PC-9 (cell line): ENCODE results near the gene KCNQ5. TPM values are rescaled to one million over a fixed set of nuclear protein-coding genes. Genes with fewer than 3 reads are reported as not detected.

Source experiments
- BruUV-seq: library from RNA; stranded (reverse); fragments of 400-500 nt; replicated peaks from 2 replicates; lab custom pipeline; 2021; lab: Mats Ljungman, UMichigan
- CTCF ChIA-PET: fragments of 300-600 bp; sonication (Branson Sonifier 250); formaldehyde crosslinking; loops from one replicate; lab custom pipeline; 2022; ENCODE audit warnings: antibody characterized with exemption; lab: Charles Lee
- POLR2A ChIA-PET: fragments of 300-600 bp; sonication (Branson Sonifier 250); formaldehyde crosslinking; loops from one replicate; lab custom pipeline; 2022; ENCODE audit warnings: antibody characterized with exemption; ENCODE audit not compliant: unreplicated experiment; lab: Charles Lee
- DNase-seq, 2 experiments: peaks; one replicate each; pipeline versions ENCODE4 v3.0.0 to v3.0.0-alpha.2; 2015 to 2022; ENCODE audit warnings: mixed read lengths in 1 of 2
- H2AFZ ChIP-seq: fragments of 200-600 bp; sonication (generic); 2 replicates; pipeline ENCODE4 v1.8.1; 2017; ENCODE audit warnings: antibody characterized with exemption
- H3F3A ChIP-seq: fragments of 200-600 bp; sonication (generic); 2 replicates; pipeline ENCODE4 v1.8.1; 2017; ENCODE audit warnings: antibody characterized with exemption, mild to moderate bottlenecking, low read depth; ENCODE audit not compliant: insufficient read depth
- H3K27ac ChIP-seq: fragments of 200-600 bp; sonication (generic); 2 replicates; pipeline ENCODE4 v1.6.1; 2016; ENCODE audit warnings: mixed run types
- H3K27me3 ChIP-seq: fragments of 200-600 bp; sonication (generic); 2 replicates; pipeline ENCODE4 v1.6.1; 2016; ENCODE audit warnings: low read depth, mixed run types; ENCODE audit not compliant: insufficient read depth
- H3K36me3 ChIP-seq: fragments of 200-600 bp; sonication (generic); 2 replicates; pipeline ENCODE4 v1.6.1; 2016; ENCODE audit warnings: low read depth, mixed run types
- H3K4me1 ChIP-seq: fragments of 200-600 bp; sonication (generic); replicated peaks from 2 replicates; pipeline ENCODE4 v1.6.1; 2016; ENCODE audit warnings: mixed run types; ENCODE audit not compliant: insufficient read depth
- H3K4me2 ChIP-seq: fragments of 200-600 bp; sonication (generic); 2 replicates; pipeline ENCODE4 v1.6.1; 2017; ENCODE audit warnings: mixed run types
- H3K4me3 ChIP-seq: fragments of 200-600 bp; sonication (generic); 2 replicates; pipeline ENCODE4 v1.6.1; 2016; ENCODE audit warnings: mixed run types
- H3K79me2 ChIP-seq: fragments of 200-600 bp; sonication (generic); 2 replicates; pipeline ENCODE4 v1.6.1; 2017; ENCODE audit warnings: low read depth, mixed run types
- H3K9me2 ChIP-seq: fragments of 200-600 bp; sonication (generic); 2 replicates; pipeline ENCODE4 v1.8.1; 2017; ENCODE audit warnings: mild to moderate bottlenecking; ENCODE audit not compliant: insufficient read depth
- H3K9me3 ChIP-seq: fragments of 200-600 bp; sonication (generic); 2 replicates; pipeline ENCODE4 v1.8.1; 2016; ENCODE audit warnings: low read depth; ENCODE audit not compliant: insufficient read depth
- H4K20me1 ChIP-seq: fragments of 200-600 bp; sonication (generic); 2 replicates; pipeline ENCODE4 v1.8.1; 2017; ENCODE audit not compliant: insufficient read depth
- EZH2 ChIP-seq: fragments of 200-600 bp; sonication (generic); IDR thresholded peaks from 2 replicates; pipeline ENCODE4 v1.8.0; 2017; ENCODE audit warnings: antibody characterized with exemption, low read depth
- intact Hi-C: fragments of 100-400 bp; cut with micrococcal nuclease; formaldehyde crosslinking; loops from one replicate; pipeline ENCODE4 v1.10.0; 2022; ENCODE audit not compliant: unreplicated experiment
- total RNA-seq: library from RNA; stranded (reverse); gene quantifications from 2 replicates; pipeline ENCODE4 v1.2.3, GENCODE V29; 2021
- TF ChIP-seq, protein P1 (sequence below): fragments of 200-600 bp; sonication (generic); conservative IDR thresholded peaks from 2 replicates; pipeline ENCODE4 v1.6.1; 2017; ENCODE audit warnings: mixed run types, antibody characterized with exemption, mild to moderate bottlenecking, moderate library complexity

The KCNQ5 gene
- total RNA-seq, 1 experiment from 2014 or later: 0.20 TPM

DNA sequence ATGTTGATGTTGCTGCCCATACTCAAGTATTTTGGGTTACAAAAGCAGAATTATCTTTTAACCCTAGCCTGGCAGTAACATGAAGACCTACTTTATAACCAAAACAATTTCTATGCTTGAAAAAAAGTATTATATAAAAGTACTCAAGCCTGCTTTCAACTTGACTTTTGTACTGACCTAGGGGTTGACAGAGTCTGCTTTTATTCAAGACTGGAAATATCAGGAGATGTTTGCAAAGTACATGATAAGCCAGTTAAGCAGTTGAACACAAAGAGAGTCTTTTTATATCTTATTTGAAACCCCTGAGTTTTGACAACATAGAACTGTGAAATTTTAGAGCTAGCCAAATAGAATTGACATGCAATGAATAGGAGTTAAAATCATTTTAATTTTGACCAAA lies 159.8 kb downstream of the KCNQ5 start:
- Histone ChIP-seq H3K4me1 (no peaks in the 10 kb centered on the region), H3K4me2 (no peak overlapping the region), H3K4me3 (no peak overlapping the region), H3K9me3 (no peaks in the 10 kb centered on the region), H4K20me1 (no peaks in the 10 kb centered on the region), H3K27ac (no peak overlapping the region), H3K9me2 (no peaks in the 10 kb centered on the region), H3K27me3 (no peaks in the 10 kb centered on the region), H3F3A (no peaks in the 10 kb centered on the region), H3K36me3 (no peaks in the 10 kb centered on the region), H3K79me2 (no peaks in the 10 kb centered on the region), H2AFZ (no peak overlapping the region)
- no peak for DNase-seq
- intact Hi-C loops: loop anchor here (10.0 kb wide), 1 partner anchor 157 kb away; the partner anchor contains the start of gene KCNQ5
- TF ChIP-seq, protein P1, sequence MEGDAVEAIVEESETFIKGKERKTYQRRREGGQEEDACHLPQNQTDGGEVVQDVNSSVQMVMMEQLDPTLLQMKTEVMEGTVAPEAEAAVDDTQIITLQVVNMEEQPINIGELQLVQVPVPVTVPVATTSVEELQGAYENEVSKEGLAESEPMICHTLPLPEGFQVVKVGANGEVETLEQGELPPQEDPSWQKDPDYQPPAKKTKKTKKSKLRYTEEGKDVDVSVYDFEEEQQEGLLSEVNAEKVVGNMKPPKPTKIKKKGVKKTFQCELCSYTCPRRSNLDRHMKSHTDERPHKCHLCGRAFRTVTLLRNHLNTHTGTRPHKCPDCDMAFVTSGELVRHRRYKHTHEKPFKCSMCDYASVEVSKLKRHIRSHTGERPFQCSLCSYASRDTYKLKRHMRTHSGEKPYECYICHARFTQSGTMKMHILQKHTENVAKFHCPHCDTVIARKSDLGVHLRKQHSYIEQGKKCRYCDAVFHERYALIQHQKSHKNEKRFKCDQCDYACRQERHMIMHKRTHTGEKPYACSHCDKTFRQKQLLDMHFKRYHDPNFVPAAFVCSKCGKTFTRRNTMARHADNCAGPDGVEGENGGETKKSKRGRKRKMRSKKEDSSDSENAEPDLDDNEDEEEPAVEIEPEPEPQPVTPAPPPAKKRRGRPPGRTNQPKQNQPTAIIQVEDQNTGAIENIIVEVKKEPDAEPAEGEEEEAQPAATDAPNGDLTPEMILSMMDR: no peak
- TF ChIP-seq EZH2: no peak
- ChIA-PET CTCF (no interaction called here), POLR2A (no interaction called here)
- no TSS peak for BruUV-seq

DNA sequence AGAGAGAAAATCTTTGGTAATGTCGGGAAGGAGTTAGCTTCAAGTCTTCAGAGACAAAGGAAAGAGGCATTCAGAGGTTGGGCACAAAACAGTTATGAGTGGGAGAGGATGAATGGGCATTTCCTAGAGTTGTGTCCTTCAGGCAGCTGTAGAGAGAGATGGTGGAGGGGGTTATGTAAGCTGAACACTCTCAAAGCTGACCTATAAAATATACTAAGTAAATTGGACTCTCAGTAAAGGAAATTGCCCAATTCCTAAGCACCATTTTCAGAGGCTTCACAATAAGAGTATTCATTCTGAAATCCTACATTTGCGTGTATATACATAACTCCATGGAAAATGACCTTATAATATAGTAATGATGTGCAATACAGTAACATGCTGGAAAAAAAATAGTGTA lies 161.2 kb downstream of the KCNQ5 start:
- H3K27me3 ChIP-seq: no peaks in the 10 kb centered on the region
- H3F3A ChIP-seq: no peaks in the 10 kb centered on the region
- H3K4me3 ChIP-seq: no peak overlapping the region
- DNase-seq: no peak
- no peaks in the 10 kb centered on the region for H4K20me1 ChIP-seq
- H3K9me2 ChIP-seq: no peaks in the 10 kb centered on the region
- no peaks in the 10 kb centered on the region for H3K79me2 ChIP-seq
- H3K4me1 ChIP-seq: peaks cover 11% of the 10 kb centered on the region
- no TSS peak for BruUV-seq
- H3K9me3 ChIP-seq: no peaks in the 10 kb centered on the region
- no peaks in the 10 kb centered on the region for H3K36me3 ChIP-seq
- no peak overlapping the region for H2AFZ ChIP-seq
- ChIA-PET CTCF (no interaction called here), POLR2A (no interaction called here)
- intact Hi-C loops: loop anchor here (10.0 kb wide), 1 partner anchor 158 kb away; the partner anchor contains the start of gene KCNQ5
- no peak for TF ChIP-seq EZH2
- TF ChIP-seq, protein P1: no peak
- H3K27ac ChIP-seq: no peak overlapping the region
- H3K4me2 ChIP-seq: no peak overlapping the region

DNA sequence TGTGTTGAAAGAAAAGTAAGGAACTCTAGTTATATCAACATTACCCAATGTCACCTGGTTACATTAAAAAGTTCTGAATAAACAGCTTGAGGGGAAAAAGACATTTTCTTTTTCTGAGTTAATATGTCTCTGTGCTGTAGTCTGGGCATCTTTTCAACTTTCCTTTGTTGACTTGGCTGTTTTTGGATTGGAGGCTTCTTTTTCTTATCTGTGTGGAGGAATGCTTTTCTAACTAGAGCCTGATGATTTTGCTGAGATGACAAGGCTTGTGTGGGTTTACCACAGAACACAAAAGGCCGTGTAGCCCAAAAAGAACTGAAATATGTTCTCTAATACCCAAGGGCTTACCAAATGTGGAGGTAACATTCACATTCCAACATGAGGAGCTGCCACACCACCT lies 161.8 kb downstream of the KCNQ5 start:
- Histone ChIP-seq H3K27me3 (no peaks in the 10 kb centered on the region), H3K4me1 (peaks cover 14% of the 10 kb centered on the region), H3K4me2 (no peak overlapping the region), H3K27ac (no peak overlapping the region), H3K9me3 (no peaks in the 10 kb centered on the region), H3K79me2 (no peaks in the 10 kb centered on the region), H3F3A (no peaks in the 10 kb centered on the region), H3K4me3 (no peak overlapping the region), H4K20me1 (no peaks in the 10 kb centered on the region), H3K36me3 (no peaks in the 10 kb centered on the region), H3K9me2 (no peaks in the 10 kb centered on the region), H2AFZ (no peak overlapping the region)
- no peak for TF ChIP-seq EZH2
- TF ChIP-seq, protein P1: no peak
- no TSS peak for BruUV-seq
- ChIA-PET CTCF (no interaction called here), POLR2A (no interaction called here)
- DNase-seq: no peak
- intact Hi-C loops: loop anchor here (10.0 kb wide), 1 partner anchor 159 kb away; the partner anchor contains the start of gene KCNQ5
